A673 (cell line): ENCODE results near the gene NTNG1. TPM values are rescaled to one million over a fixed set of nuclear protein-coding genes. Genes with fewer than 3 reads are reported as not detected.

Experiments
- BruUV-seq: library from RNA; stranded (reverse); fragments of 400-500 nt; replicated peaks from 2 replicates; lab custom pipeline; 2021; lab: Mats Ljungman, UMichigan
- CTCF ChIA-PET: fragments of 300-600 bp; sonication (Branson Sonifier 250); formaldehyde crosslinking; loops from one replicate; lab custom pipeline; 2022; ENCODE audit warnings: antibody characterized with exemption; lab: Charles Lee
- POLR2A ChIA-PET: fragments of 300-600 bp; sonication (Branson Sonifier 250); formaldehyde crosslinking; loops from one replicate; lab custom pipeline; 2022; ENCODE audit warnings: antibody characterized with exemption; ENCODE audit not compliant: low non-redundant PET; lab: Charles Lee
- DNase-seq: peaks from one replicate; pipeline ENCODE4 v3.0.0-alpha.2; 2015; ENCODE audit warnings: low spot score
- H3K27ac ChIP-seq: fragments of 200-600 bp; sonication (generic); 2 replicates; pipeline ENCODE4 v1.5.1; 2016; ENCODE audit warnings: mixed run types, low read depth, mild to moderate bottlenecking, mixed read lengths, antibody characterized with exemption, low read length; ENCODE audit not compliant: poor library complexity, severe bottlenecking
- H3K27me3 ChIP-seq: fragments of 200-600 bp; sonication (generic); replicated peaks from 2 replicates; pipeline ENCODE4 v1.6.1; 2017; ENCODE audit warnings: mixed run types, low read depth, mild to moderate bottlenecking, mixed read lengths, antibody characterized with exemption, low read length; ENCODE audit not compliant: insufficient read depth, poor library complexity
- H3K36me3 ChIP-seq: fragments of 200-600 bp; sonication (generic); 2 replicates; pipeline ENCODE4 v1.6.1; 2016; ENCODE audit warnings: mixed run types, mild to moderate bottlenecking, mixed read lengths, antibody characterized with exemption, low read length; ENCODE audit not compliant: insufficient read depth, poor library complexity, severe bottlenecking
- H3K4me1 ChIP-seq: fragments of 200-600 bp; sonication (generic); 2 replicates; pipeline ENCODE4 v1.6.1; 2017; ENCODE audit warnings: mixed run types, mild to moderate bottlenecking, mixed read lengths, antibody characterized with exemption, low read length; ENCODE audit not compliant: insufficient read depth, poor library complexity, severe bottlenecking
- H3K4me3 ChIP-seq: fragments of 200-600 bp; sonication (generic); 2 replicates; pipeline ENCODE4 v1.5.1; 2016; ENCODE audit warnings: low read depth, mixed run types, mild to moderate bottlenecking, mixed read lengths, low read length; ENCODE audit not compliant: poor library complexity, severe bottlenecking
- H3K9me3 ChIP-seq: fragments of 200-600 bp; sonication (generic); 2 replicates; pipeline ENCODE4 v1.6.1; 2016; ENCODE audit warnings: mixed run types, low read depth, mild to moderate bottlenecking, mixed read lengths, antibody characterized with exemption, low read length; ENCODE audit not compliant: poor library complexity, severe bottlenecking
- CTCF ChIP-seq: fragments of 300-800, 200-600 bp; sonication (generic); conservative IDR thresholded peaks from 2 replicates; pipeline ENCODE4 v1.5.1; 2017; ENCODE audit warnings: low read depth, mild to moderate bottlenecking, antibody characterized with exemption, low read length, moderate library complexity, mixed read lengths
- EZH2 ChIP-seq: fragments of 200-600 bp; sonication (generic); IDR thresholded peaks from 2 replicates; pipeline ENCODE4 v1.6.1; 2017; ENCODE audit warnings: borderline replicate concordance, low read depth, mild to moderate bottlenecking, mixed read lengths, antibody characterized with exemption, low read length; ENCODE audit not compliant: poor library complexity, severe bottlenecking
- intact Hi-C: fragments of 100-400 bp; cut with micrococcal nuclease; formaldehyde crosslinking; loops from one replicate; pipeline ENCODE4 v1.10.0; 2022; ENCODE audit not compliant: unreplicated experiment
- total RNA-seq: library from RNA; stranded (reverse); gene quantifications from 2 replicates; pipeline ENCODE4 v1.2.3, GENCODE V29; 2021

Gene NTNG1
- total RNA-seq, 1 experiment from 2014 or later: 91.5 TPM

- intact Hi-C loops: no loop called here
- BruUV-seq: no TSS peak
Measured at GRCh38 chr1:107487506-107487905, 346.7 kb downstream of the NTNG1 start.

DNA sequence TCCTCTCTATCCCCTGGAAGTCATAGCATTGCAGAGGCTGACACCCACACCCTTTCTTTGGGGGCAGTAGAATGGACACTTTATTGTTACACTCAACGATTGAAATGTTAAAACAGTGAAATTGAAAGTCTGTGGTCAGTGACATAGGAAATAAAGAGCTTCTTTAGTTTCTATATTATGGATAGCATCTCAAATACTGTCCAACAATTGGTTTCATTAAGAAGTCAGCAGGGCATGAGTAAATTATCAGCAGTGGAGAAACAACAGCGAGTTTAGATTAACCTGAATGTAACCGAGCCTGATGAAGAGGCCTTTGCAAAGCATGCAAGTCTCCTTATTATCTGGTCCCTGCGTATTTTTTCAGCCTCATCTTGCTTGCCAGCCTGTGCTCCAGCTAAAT lies 350.7 kb downstream of the NTNG1 start:
- Histone ChIP-seq H3K27ac (no peak overlapping the region), H3K9me3 (no peaks in the 10 kb centered on the region), H3K36me3 (no peaks in the 10 kb centered on the region), H3K27me3 (no peaks in the 10 kb centered on the region), H3K4me1 (no peaks in the 10 kb centered on the region), H3K4me3 (no peak overlapping the region)
- no TSS peak for BruUV-seq
- CTCF ChIA-PET: no interaction called here
- intact Hi-C loops: no loop called here
- no peak for TF ChIP-seq EZH2
- no peak for TF ChIP-seq CTCF
- no peak for DNase-seq
- POLR2A ChIA-PET: no interaction called here

More at GRCh38 chr1:107487506-107487905, 346.7 kb downstream of the NTNG1 start:
- no peaks in the 10 kb centered on the region for H3K4me1 ChIP-seq
- TF ChIP-seq CTCF (no peak), EZH2 (no peak)
- H3K36me3 ChIP-seq: no peaks in the 10 kb centered on the region
- no peak overlapping the region for H3K4me3 ChIP-seq
- POLR2A ChIA-PET: no interaction called here
- no peak for DNase-seq
- CTCF ChIA-PET: no interaction called here
- no peaks in the 10 kb centered on the region for H3K9me3 ChIP-seq
- H3K27me3 ChIP-seq: no peaks in the 10 kb centered on the region
- no peak overlapping the region for H3K27ac ChIP-seq

GRCh38 chr1:107493111-107493716 lies 352.4 kb downstream of the NTNG1 start:
- TF ChIP-seq CTCF (no peak), EZH2 (no peak)
- Histone ChIP-seq H3K36me3 (no peaks in the 10 kb centered on the region), H3K4me1 (no peaks in the 10 kb centered on the region), H3K27ac (no peak overlapping the region), H3K4me3 (no peak overlapping the region), H3K27me3 (no peaks in the 10 kb centered on the region), H3K9me3 (no peaks in the 10 kb centered on the region)
- DNase-seq: no peak
- ChIA-PET CTCF (no interaction called here), POLR2A (no interaction called here)
- BruUV-seq: no TSS peak
- intact Hi-C loops: no loop called here
